GM19438 (cell line): ENCODE measurements around the gene FOXN1.

Experiments
- ATAC-seq: cut with Tn5 transposase; IDR thresholded peaks from one replicate; pipeline ENCODE4 v1.9.1; 2021; ENCODE audit warnings: low read depth; ENCODE audit not compliant: unreplicated experiment

The FOXN1 gene

DNA sequence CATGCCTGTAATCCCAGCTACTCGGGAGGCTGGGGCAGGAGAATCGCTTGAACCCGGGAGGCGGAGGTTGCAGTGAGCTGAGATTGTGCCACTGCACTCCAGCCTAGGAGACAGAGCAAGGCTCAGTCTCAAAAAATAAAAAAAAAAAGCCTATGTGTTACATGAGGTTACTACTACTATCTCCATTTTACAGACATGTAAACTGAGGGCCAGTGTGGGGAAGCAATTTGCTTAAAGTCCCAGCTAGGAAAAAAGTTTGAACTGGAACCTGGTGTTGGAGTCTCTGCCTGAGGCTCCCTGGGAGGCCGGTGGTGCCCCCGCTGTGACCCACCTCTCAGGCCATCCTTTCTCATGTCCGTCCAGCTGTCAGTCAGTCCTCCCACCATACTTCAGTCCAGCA is 28.2 kb upstream of the FOXN1 start:
- ATAC-seq, result no peak

DNA sequence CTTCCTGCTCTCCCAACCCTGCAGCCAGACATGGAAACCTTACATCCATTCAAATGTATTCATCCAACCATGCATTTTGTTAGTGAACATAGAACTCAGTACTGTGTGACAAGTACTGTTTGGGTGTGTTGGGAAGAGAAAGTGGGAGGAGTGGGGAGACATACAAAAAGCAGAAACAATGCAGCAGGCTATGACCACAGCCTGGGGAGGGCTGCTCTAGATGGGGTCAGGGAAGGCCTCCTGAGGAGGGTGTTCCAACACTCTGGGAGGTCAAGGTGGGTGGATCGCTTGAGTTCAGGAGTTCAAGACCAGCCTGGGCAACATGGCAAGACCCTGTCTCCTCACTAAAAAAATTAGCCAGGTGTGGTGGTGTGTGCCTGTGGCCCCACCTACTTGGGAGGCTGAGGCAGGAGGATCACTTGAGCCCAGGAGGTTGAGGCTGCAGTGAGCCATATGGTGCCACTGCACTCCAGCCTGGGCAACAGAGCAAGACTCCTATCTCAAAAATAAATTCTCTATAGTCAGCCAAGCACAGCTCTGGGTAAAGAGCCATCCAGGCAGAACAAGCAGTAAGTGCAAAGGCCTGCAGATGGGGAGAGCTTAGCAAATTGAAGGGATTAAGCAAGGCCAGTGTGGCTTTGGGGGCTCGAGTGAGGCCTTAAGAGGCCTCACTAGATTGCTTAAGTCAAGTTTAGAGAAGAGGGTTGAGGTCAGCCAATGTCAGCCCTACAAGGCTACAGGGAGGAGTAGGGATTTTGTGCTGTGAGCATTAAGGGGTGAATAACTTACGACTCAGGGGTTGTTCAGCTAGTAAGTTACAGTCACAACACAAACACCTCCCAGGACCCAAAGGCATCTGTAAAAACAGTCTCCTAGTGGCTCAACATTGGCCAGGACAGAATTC is 27.2 kb upstream of the FOXN1 start:
- ATAC-seq, result no peak

DNA sequence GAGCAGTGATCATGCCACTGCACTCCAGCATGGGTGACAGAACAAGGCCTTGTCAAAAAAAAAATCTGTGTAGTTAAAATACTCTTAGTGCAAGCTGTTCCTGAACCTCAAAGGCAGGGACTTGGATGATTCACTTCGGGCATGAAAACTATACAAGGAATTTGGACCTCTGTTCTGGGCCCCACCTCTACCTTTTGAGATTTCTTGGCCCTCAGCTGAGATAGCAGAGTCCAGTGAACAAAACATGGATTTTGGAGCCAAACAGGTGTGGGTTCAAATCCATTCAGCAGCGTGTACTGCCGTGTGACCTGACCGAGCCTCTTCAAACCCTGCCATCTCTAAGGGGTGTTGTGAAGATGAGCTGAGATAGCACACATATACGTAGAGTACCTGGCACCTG is 25.9 kb upstream of the FOXN1 start:
- ATAC-seq, result no peak

DNA sequence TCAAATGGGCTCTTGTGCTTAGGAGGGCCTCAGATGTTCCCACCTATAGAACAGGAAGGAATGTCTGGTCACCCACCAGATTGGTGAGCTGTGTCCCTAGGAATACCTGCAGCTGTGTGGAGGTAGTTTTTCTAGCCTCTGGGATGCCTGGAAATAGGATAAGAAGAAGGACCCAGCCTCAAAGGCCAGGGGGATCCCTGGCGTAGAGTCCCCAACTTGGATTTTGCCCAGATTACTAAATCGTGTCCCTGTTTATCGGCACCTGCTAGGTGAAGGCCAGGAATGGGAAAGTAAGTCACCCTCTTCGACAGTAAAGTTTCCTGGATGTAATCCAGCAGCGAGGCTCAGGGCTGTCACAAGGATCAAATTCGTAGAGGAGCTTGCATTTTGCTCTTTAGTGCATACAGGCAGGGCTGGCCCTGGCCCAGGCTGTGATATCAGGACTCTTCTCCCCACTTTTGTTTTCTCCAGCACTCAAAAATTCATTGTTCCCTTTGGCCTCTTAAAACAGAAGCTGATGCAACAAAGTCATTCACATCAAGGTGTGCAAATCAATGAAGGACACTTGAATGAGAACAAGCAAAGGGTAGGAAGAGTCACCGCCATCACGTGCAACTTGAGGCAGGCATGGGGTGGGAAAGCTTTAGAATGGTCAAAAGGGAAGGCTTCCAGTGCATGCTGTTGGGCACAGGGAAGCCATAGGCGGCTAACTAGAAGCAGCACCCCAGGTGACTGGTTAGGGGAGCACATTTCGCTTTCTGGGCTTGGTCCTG is 25.2 kb upstream of the FOXN1 start:
- ATAC-seq, result no peak

DNA sequence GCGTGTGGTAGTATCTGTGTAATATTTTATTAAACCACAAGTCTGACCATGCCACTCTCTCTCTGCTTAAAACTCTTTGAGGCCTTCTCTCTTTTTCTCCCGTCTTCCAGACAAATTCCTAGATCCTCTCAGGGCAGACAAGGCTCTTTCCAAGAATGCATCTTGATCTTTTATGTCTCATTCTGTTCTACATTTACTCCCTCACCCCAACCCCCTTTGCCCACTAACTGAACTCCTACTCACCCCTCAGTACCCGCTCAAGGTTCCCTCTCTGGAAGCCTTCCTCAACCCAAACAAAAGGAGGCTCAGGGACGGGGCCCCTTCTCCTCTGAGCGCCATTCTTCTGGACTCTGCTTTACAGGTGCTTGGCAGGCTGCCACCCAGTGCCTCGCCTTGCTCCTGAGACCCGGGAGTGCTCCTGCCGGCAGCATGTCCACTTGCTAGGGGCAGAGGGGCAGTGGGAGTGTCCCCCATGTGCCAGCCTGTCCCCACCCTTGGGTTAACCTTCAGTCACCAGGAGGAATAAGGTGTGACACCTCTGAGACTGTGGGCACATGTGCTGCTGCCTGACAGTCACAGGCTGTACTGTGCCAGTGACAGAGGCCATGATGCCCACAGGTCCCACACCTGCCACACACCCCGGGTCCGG is 23.5 kb upstream of the FOXN1 start:
- no peak for ATAC-seq

DNA sequence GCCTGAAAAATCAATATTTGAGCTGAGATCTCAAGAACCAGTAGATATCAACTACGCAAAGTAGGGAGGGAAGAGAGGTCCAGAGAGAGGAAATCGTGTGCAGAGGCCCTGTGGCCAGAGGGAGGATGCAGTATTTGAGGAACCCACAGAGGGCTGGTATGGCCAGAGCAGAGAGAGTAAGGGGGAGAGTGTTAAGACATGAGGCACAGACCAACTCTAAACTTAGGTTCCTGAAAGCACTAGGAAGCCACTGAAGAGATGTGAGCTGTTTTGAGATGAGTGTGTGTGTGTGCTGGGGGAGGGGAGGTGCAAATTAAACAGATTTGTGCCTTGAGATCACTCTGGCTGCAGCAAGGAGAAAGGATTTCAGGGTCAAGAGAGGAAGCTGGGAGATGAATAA is 21.9 kb upstream of the FOXN1 start:
- ATAC-seq, result peak; percentile 84

DNA sequence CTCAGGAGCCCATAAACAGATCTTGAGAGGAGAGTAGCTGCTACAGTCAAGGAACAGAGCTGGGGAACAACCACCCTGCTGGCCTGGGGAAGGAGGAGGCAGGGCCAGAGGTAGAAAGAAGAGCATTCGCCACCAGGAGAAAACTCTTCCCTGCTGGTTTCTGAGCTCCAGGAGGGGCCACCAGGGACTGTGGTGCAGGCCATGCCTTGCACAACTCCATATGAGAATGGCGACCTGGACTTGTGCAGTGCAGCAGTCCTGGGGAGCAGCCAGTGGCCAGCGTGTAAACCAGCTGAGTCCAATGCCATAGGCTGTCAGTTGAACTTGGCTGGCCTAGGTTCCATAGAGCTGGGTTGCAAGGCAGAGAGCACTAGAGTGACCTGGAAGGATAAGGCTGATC is 21.1 kb upstream of the FOXN1 start:
- no peak for ATAC-seq

DNA sequence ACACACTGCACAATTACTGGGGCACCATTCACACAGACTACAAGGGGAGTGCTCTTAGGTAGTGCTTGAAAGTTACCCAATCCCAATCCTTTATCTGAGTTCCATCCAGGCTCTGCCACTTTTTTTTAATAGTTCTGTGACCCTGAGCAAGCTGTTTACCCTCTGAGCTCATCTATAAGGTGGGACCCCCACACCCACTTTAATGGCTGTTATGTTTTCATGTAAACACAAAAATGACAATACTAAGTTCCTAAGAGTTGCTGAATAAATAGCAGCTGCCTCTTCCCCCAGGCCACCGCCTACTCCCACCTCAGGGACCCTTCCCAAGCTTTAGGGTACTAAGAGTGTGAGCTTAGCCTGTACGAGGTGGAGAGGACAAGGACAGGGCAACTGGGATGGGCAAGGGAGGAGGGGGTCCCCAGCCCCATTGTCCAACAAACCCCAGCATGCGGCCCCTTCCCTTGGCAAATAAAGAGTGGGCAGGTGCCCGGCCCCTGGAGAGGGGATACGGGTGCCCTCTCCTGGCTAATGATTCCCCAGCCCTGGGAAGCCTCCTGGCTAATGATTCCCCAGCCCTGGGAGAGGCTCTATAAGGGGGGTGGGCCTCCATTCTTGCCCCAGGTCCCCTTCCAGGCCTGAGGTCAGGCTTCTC is 18.1 kb upstream of the FOXN1 start:
- ATAC-seq, result no peak

DNA sequence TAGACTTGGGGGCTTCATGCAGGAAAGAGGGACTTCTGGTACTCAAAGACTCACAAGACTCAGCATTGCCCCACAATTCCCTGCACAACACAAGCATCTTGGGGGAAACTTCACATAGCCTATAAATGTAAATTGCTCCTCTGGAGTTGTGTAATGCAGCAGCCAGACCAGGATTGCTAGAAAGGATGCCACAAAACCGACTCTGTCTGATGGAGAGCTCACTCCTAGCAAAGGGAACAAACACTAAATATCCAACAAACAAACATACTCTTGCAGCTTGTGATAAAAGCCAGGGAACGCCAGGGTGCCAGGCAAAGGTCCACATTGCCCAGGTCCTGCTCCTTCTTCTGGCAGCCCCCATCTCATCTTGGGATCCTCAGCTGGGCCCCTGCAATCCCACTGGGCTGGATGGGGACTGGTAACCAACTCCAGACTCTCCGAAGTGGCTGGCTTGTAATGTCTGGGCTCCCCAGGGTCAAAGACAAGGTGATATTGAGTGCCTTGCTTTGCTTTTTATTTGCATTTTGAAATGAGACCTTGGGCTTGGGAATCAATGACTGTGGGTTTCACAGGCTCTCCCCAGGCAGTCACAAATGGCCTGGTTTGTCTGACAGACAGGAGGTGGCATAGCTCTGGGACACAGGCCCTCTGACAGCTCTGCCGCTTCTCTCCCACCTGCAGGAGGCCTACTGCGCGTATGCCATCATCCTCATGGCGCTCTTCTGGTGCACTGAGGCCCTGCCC is 17.4 kb upstream of the FOXN1 start:
- ATAC-seq, result no peak

DNA sequence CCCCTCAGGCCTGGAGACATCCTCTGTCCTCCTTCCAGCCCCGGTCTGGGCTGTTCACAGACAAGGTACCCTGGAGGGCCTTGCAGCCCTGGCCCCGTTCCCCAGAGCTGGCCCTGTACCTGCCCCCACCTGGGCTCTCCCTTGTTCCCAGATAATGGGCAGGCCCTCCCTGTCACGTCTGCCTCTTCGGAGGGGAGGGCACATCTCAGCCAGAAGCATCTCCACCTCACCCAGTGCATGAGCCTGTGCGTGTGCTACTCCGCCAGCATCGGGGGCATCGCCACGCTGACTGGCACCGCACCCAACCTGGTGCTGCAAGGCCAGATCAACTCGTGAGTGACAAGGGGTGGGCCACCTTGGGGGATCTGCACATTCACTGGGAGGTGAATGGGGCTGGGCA is 14.9 kb upstream of the FOXN1 start:
- ATAC-seq, result no peak

DNA sequence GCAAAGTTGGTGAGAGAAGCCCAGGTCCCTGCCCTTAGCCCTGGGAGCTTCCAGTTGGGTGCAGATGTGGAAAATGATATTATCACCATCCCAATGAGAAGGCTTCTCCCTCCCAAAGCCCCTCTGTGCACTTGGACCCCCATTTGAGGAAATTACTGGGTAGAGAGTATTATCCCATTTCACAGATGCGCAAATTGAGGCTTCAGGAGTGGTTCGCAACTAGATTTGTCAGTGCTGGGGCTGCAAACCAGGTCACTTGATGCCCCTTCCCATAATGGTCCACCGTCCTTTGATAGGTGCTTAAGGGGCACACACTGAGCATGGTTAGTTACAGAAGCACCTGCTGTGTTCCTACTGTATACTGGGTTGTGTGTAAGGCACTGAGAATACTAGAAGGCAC is 14.3 kb upstream of the FOXN1 start:
- no peak for ATAC-seq

DNA sequence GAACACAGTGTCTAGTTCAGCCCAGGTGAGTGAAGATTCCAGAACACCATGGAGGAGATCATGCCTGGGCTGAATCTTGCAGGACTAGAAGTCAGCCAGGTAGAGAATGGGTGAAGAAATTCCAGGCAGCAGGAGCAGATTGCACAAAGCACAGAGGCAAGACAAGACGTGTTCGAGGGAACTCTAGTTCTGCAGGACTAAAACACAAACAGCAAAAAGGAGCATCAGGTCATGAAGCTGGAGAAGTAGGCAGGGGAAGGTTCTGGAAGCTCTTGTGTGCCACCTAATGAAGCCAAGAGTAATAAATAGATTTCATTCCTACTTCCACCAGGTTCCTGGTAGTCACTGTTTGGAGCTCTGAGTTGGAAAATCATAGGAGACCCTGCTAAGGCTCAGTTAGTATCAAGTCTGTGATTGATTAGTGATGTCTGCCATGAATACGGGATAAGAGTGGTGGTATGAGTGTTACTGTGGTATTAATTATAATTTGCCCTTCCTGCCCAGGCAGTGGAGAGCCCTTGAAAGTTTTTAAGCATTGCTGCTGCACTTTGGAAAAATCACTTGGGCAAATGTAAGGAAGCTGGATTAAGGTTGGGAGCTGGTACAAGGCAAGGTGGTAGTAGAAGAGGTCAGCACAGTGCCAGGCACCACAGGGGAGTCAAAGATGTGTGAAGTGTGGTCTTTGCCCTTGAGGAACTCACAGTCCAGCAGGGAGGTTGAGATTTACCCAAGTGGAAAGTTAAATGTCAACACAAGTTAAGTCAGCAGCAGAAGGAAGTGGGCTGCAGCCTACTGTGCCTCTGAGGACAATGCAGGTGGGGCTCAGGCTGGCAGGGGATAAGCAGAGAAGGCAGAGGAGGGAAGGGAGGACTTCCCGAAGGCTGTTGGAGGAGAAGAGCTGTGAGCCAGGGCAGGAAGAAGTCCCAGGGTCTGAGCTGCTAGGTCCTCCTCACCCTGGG is 13.5 kb upstream of the FOXN1 start:
- ATAC-seq, result no peak

DNA sequence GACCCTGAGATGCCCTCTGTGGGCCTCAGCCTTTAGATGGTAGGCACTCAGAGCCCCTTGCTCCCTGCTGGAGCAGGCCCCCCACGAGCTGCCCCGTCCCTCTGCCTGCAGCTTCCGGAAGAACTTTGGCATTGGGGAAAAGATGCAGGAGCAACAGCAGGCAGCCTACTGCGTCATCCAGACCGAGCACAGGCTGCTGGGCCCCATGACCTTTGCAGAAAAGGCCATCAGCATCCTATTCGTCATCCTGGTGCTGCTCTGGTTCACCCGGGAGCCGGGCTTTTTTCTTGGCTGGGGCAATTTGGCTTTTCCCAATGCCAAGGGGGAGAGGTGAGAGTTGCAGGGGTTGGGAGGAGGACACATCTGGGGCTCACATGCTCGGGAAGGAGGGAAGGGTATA is 12.7 kb upstream of the FOXN1 start:
- ATAC-seq, result no peak

DNA sequence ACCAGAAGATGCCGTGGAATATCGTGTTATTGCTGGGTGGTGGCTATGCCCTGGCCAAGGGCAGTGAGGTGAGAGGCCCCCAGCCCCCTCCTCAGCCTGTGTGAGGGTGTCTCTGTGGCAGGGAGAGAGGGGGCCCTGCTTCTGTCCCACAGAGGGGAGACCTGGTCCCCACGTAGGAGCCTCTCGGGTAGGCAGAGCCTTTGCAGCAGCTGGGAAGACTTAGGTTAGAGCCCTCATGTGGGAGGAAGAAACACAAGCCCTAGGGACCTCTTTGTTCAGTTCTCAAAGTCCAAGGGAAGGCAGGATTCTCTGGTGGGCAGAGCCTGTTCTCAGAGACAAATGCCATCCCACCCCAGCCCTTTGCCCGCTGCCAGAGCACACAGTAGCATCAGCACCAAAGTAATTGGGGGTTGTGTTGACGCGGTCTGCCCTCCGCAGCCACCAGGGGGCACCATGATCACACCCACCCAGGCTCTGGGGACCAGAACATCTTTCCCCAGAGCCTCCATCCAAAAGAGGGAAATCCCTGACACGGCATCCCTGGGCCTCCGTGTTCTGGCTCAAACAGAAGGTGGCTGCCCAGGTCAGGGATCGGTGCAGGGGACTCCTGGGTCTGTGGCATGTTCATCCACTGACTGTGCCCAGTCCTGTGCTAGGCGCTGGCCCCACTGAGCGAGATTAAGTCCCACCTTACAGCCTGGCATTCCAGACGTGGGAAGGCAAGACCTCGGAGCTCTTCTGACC is 11.5 kb upstream of the FOXN1 start:
- ATAC-seq, result peak; percentile 58

DNA sequence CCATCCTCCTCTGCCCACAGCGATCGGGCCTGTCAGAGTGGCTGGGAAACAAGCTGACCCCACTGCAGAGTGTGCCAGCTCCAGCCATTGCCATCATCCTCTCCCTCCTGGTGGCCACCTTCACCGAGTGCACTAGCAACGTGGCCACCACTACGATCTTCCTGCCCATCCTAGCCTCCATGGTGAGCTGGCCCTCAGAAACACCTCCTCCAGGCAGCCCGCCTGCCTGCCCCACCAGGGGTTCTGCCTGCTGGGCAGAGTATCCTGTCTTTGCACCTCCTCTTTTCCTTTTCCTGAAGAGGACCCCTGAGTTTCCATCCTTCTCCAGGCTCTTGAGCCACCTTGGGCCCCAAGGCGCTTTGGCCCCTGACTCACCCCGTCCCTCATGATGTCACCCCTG is 10.5 kb upstream of the FOXN1 start:
- no peak for ATAC-seq

DNA sequence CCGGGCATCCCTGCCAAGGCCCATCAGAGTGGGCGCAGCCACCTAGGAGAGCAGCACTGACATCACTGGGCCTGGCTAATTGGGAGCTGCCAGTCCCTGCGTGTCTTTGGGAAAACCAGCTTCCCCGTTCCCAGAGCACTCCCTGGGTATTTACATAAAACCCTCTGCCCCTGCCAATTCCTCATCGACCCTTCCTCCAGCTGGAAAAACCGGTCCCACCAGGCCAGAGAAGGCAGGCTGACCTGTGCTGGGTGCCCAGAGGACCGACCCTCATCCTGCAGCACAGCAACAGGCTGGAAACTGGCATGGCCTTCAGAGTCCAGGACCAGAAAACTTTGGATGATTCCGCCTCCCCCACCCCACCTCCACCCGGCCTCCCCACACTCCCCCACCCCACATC is 8.2 kb upstream of the FOXN1 start:
- ATAC-seq, result no peak

DNA sequence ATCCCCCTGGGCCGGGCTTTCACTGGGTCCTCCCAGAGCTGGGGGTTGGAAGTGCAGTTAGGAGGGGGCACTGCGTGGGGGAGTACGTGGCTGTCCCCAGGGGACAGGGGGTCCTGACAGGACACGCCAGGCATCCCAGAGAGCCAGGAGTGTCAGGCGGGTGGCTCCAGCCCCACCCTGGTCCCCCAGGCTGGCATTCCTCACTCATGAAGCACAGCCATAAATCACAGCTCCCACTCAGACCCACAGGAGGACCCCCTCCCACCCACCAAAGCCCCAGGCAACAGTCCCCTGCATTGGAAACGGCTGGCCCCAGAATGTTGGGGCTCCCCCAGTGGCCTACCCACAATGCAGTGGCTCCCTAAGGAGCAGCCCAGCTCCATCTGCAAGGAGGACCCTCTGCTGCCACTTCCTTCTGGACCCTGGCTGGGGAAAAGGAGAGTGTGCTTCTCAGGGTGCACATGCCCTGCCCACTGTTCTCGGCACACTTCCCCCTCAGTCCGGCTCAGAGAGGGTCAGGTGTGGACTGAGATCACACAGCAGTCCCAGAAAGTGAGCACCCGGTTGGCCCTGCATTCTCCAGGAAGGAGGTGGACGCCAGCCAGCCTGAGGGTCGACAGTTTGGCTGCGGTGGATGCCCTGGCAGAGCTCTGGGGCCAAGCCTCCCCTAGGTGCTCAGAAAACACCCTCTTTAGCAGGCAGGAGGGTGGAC is 7.3 kb upstream of the FOXN1 start:
- no peak for ATAC-seq

DNA sequence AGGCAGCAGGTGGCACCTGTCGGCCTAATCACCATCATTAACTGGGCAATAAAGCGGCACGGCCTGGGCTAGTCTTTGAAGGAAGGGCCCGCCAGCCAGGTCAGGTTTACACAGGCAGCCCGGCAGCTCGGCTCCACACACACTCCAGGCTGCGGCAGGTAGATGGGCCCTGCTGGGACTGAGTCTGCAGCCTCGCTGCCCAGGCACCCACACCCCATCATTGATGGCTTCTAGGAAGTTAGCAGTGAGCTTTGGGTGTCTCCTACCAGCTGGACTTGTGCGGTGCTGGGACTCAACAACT is 6.8 kb upstream of the FOXN1 start:
- ATAC-seq, result no peak
